EH (cell line): ENCODE measurements around the gene HSD17B11.
"Not testable (repeated sequence)": the region's sequence is repeated elsewhere in the genome, so short reads cannot be mapped to it uniquely, and the experiment has no call there.

Experiments
- DNase-seq: peaks from one replicate; pipeline ENCODE4 v3.0.0-alpha.2; 2015; ENCODE audit warnings: low read depth

The HSD17B11 gene

GRCh38 chr4:87390891-87391575 is at the start of gene HSD17B11:
Gene HSD17B11 (minus strand): TSS chr4:87391188. CDS start chr4:87391070, 118 bp downstream.
- peak; percentile 95 for DNase-seq

DNA sequence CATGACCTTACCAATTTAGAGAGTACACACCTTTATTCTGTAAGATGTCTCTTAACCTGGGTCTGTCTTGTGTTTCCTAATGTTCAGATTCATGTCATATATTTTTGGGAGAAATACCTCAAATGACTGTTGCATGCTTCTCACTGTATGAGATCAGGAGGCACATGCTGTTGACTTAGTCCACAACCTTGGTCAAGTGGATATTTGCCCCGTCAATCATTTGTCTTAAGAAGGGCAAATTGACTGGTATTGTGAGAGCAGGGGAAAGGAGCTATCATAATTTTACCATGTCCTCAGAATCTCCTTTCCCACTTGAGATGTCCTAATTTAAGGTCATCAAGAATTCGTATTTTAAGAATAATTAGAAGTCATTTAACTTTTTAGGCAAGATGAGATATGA is 42.4 kb upstream of the HSD17B11 start:
- DNase-seq: no peak

GRCh38 chr4:87430038-87430437 is 39.0 kb upstream of the HSD17B11 start:
- no peak for DNase-seq

- DNase-seq: no peak
These were observed 38.0 kb upstream of the HSD17B11 start for GRCh38 chr4:87428979-87429378.

GRCh38 chr4:87427518-87427868 is 36.5 kb upstream of the HSD17B11 start:
- DNase-seq: no peak

GRCh38 chr4:87426865-87427517 is 36.0 kb upstream of the HSD17B11 start:
- no peak for DNase-seq

- DNase-seq: no peak
These were observed 34.7 kb upstream of the HSD17B11 start for GRCh38 chr4:87425711-87426110.

- not testable (repeated sequence) for DNase-seq
These were observed 33.1 kb upstream of the HSD17B11 start for GRCh38 chr4:87424099-87424543.

DNA sequence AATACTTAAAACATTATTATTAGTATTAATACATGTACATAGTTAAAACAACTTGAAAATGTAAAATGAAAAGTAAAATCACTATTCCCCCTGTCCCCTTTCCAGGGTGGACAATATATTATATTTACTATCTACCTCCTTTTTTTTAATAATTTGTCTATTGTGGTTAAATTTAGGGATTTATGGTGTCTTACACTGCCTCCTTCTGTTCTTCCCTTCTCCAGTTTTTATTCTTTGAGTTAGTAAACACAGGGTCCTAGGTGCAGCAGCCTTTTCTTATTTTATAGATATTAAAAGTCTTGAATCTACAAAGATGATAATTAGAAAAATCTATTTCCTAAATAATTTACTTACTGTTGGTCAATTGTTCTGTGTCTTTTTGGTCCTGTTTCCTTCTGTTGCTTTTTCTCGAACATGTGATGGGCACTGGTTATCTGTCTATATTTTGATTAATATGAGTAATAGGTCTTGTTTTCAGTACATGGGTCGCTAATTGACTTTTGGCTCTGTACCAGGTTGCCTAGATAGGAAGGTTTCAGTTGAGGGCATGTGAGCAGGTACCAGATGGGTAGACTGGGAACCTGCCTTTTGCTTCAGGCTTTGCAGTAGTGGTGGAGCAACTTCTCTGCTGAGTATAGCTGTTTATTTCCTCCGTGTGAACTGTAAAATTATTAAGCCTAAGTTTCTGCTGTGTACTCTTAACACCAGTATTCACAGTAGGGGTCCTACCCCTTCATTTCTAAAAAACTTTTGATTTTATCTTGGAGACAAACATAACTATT is 32.5 kb upstream of the HSD17B11 start:
- DNase-seq: peak; percentile 24

DNA sequence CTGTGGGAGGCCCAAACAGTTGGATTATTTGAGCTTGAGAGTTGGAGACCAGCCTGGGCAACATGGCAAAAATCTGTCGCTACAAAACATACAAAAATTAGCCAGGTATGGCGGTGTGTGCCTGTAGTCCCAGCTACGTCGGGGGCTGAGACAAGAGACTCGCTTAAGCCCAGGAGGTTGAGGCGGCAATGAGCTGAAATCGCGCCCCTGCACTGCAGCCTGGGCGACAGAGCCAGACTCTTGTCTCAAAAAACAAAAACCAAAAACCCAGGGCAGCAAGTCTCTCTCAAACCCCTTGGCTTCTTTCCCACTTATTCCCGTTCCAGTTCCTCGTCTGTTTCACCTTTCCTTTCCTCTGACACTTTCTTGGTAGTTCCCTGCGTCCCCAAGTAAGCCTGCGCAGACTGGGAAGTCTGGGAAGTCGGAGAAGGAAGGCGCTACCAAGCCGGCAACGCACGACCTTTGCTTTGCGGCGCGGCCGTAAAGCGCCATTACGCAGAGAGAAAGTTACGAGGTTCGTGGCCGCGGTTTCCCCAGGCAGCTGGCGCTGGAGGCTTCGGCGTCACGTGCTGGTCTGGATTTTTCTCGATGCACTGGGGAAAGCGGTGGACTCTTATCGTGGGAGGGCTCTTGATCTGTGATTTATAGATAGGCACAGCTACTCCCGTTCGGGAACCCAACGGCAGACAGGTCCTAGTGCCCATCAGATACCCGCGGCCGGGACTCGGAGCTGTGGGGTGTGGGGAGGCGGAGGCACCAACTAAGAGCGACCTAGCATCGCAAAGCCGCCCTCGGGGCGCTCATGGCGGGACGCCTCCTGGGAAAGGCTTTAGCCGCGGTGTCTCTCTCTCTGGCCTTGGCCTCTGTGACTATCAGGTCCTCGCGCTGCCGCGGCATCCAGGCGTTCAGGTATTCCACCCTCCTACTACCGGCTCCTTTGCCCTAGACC is 31.4 kb upstream of the HSD17B11 start, which contains the start of gene NUDT9:
TSS of gene NUDT9 (plus strand) at position 470 of the 949 bp plus-strand sequence. CDS start at position 803, 333 bp downstream.
- DNase-seq: peak; percentile 96

GRCh38 chr4:87420276-87420830 is 29.4 kb upstream of the HSD17B11 start:
- no peak for DNase-seq

DNA sequence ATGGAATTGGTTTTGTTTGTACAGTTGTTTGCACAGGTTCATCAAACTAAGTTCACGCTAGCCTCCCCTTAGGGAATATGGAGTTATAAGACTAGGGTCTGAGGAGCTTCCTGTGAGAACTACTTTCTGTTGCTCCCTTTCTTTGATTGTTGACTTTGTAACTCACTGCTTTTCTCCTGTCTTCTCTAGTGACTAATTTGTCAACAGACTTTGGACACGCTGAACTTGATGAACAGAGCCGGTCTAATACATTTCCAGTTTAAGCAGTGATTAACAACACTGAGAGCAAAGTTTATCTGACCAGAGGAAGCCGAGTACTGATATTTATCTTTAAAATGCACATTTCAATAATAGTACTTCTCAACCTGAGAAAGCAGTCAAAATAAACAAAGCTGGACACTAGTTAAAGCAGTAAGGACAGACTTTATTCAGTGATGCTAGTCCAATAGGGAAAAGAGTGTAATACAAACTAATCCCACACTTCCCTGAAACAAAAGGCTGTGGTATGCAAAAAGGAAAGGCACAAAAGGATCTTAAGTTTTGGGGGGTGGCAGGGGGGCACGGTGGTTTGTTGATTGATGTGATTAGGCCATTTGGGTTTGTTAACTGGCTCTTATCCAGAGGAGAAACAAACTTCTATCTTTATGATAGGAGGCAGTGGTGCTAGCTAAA is 28.7 kb upstream of the HSD17B11 start:
- no peak for DNase-seq

GRCh38 chr4:87418410-87418809 is 27.4 kb upstream of the HSD17B11 start:
- DNase-seq: not testable (repeated sequence)

DNA sequence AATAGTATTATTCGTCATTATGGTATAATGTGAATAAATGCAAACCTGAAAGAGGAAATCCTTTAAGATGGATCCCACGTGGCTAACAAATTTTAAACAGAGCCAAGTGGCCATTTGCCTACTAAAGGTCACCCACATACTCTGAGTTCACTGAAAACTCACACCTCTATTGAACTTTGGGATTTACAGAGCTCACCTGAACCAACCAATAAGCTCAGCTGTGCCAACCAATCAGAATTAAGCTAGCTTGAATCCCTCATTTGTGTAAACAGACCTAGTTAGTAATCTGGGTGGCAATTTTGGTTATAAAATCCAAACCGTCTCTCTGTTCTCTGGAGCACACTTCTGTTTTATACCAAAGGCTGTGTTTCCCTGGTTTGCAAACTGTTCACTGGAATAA is 26.0 kb upstream of the HSD17B11 start:
- DNase-seq: no peak

DNA sequence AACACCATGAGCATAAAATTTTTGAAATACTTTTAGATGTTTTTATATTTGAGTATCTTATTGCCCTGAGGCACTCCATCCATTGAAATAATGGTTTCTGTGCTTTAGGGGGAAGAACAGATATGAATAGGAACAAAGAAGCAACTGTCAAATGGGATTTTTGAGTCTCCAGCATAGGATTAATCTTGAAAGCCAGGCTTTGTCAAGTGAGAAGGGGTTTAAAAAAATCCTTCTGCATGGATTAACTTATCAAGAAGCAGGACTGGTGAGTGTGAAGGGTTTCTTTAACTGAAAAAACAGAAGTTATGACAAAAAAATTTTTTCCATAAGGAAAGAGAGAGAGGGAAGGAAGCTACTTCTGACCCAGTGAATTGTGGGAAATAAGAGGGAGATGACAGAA is 23.8 kb upstream of the HSD17B11 start:
- no peak for DNase-seq

GRCh38 chr4:87410679-87411078 is 19.7 kb upstream of the HSD17B11 start:
- peak; percentile 34 for DNase-seq

DNA sequence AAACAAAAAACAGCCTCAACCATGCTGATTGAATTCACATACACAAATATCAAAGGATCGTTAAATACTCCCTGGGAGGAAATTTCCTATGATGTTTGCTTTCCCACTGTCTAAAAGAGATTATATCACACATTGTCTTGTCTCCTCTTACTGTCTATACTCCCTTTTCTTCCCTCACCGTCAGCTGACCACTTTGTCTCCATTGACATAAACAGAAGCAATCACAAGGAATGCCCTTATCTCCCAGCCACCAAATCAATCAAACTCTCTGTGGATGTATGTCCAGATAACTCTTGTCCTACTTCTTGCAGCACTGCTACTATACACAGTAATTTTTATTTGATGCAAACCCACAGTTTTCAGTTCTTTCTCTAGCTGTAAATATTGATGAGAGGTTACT is 19.2 kb upstream of the HSD17B11 start:
- DNase-seq: no peak

DNA sequence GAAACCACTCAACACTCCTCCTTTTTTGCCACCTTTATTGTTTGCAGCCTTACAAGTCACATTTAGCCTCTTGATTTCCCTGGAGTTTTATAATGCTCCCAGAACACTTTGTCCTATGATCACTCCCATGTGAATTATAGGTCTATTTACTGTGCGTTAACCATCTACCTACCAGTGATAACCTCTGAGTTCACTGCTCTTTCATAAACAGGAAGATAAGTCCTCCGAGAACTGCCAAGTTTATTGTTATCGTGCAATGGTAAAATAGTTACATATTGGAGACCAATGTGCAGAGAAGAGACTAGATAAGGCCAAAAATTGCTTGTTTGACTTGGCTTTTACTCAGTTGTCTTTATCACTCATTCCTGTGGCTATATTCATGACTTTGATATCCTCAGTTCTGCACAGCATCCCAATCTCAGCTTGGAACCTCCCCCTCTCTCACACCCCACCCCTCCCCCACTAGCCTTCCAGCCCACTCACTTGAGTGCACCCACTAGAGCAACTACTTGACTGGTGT is 18.5 kb upstream of the HSD17B11 start:
- no peak for DNase-seq

DNA sequence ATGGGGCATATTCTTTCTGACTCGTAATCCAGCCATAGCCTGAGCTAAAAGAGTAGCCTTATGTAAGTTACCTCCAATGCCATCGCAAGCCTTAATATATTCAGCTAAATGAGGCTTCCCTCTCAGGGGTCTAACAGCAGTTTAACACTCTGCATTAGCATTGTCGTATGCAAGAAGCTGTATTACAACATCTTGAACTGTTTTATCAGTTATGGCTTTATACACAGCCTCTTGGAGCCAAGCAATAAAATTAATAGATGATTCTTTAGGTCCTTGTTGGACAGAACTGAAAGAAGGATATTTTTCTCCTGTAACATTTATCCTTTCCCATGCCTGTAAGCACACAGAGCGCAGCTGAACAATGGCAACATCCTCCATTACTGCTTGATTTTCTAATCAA is 15.9 kb upstream of the HSD17B11 start:
- DNase-seq: not testable (repeated sequence)

DNA sequence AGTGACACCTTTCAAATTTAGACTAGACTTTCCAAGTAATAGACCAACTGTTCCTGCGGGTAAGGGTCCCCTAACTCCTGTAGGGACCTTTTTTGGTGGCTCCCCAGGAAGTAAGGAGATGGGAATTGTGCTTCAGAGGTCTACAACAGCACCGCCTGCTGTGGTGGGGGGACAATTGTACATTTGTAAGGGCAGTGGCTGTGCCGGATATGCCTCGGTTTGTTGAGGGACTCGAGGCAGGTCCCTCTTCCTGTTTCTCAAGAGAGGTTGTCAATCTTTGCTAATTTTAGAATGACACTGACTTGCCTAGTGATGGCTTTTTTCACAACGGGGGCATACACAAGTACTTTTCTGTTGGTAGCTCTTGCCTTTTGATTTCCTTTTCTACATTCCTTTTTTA is 15.5 kb upstream of the HSD17B11 start:
- no peak for DNase-seq
